ENCODE results near the gene C7orf33. TPM values are rescaled to one million over a fixed set of nuclear protein-coding genes. Genes with fewer than 3 reads are reported as not detected.

C7orf33 gene
- total RNA-seq, 1 experiment from 2014 or later = not detected

GRCh38 chr7:148662646-148663045, 72.1 kb downstream of the C7orf33 start:
- H3K27me3 ChIP-seq (ENCODE audit: insufficient read depth, low read length) = no peaks in the 10 kb centered on the region
- H3K23me2 ChIP-seq (ENCODE audit: insufficient read length, low read depth, low read length, poor library complexity, severe bottlenecking) = no peaks in the 10 kb centered on the region
- no peak overlapping the region for H3K4me3 Mint-ChIP-seq
- no peak overlapping the region for H2BK5ac ChIP-seq (ENCODE audit: insufficient read length, low read length)
- no peaks in the 10 kb centered on the region for H3K36me3 Mint-ChIP-seq (ENCODE audit: insufficient read depth in 1 of 3, low read depth in 3 of 3)
- no peaks in the 10 kb centered on the region for H3K9me3 Mint-ChIP-seq
- no peaks in the 10 kb centered on the region for H3K79me1 ChIP-seq (ENCODE audit: insufficient read depth, low read depth, low read length, poor library complexity, severe bottlenecking)
- H3K79me2 ChIP-seq (ENCODE audit: insufficient read depth, low read length) = no peaks in the 10 kb centered on the region
- no peak overlapping the region for H2AFZ ChIP-seq (ENCODE audit: low read length)
- H3K27ac ChIP-seq (ENCODE audit: insufficient read length, low read depth, low read length) = no peak overlapping the region
- TF ChIP-seq, protein P1, sequence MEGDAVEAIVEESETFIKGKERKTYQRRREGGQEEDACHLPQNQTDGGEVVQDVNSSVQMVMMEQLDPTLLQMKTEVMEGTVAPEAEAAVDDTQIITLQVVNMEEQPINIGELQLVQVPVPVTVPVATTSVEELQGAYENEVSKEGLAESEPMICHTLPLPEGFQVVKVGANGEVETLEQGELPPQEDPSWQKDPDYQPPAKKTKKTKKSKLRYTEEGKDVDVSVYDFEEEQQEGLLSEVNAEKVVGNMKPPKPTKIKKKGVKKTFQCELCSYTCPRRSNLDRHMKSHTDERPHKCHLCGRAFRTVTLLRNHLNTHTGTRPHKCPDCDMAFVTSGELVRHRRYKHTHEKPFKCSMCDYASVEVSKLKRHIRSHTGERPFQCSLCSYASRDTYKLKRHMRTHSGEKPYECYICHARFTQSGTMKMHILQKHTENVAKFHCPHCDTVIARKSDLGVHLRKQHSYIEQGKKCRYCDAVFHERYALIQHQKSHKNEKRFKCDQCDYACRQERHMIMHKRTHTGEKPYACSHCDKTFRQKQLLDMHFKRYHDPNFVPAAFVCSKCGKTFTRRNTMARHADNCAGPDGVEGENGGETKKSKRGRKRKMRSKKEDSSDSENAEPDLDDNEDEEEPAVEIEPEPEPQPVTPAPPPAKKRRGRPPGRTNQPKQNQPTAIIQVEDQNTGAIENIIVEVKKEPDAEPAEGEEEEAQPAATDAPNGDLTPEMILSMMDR (conservative IDR thresholded peaks at IDR 0.05) = no peak
- H2BK120ac ChIP-seq (ENCODE audit: low read depth, low read length, poor library complexity, severe bottlenecking) = no peak overlapping the region
- no peak overlapping the region for H3K18ac ChIP-seq (ENCODE audit: insufficient read length, low read depth, low read length)
- H2BK12ac ChIP-seq (ENCODE audit: insufficient read length, low read depth, low read length) = no peak overlapping the region
- no peak overlapping the region for H3K9ac ChIP-seq (ENCODE audit: extremely low read depth, insufficient read length, low read length)
- H3K9me3 ChIP-seq (ENCODE audit: control insufficient read depth, low read depth, low read length) = no peaks in the 10 kb centered on the region
- no peak for DNase-seq
- H2BK20ac ChIP-seq (ENCODE audit: low read depth, low read length, poor library complexity, severe bottlenecking) = no peak overlapping the region
- no peak overlapping the region for H2BK15ac ChIP-seq (ENCODE audit: low read depth, low read length)
- H3K4me1 Mint-ChIP-seq = peaks cover 0 to 2% of the 10 kb centered on the region in 2 experiments; a peak in 1 of 4 replicates
- no peaks in the 10 kb centered on the region for H4K20me1 ChIP-seq (ENCODE audit: control insufficient read depth, insufficient read depth, insufficient read length)
- H3K23ac ChIP-seq (ENCODE audit: insufficient read length, low read depth, low read length) = no peak overlapping the region
- H3K14ac ChIP-seq (ENCODE audit: insufficient read depth, low read length) = no peak overlapping the region
- no peak overlapping the region for H4K5ac ChIP-seq (ENCODE audit: insufficient read length, low read depth, low read length)
- no peak overlapping the region for H3K4ac ChIP-seq (ENCODE audit: low read depth, low read length)
- no peak overlapping the region for H4K91ac ChIP-seq (ENCODE audit: insufficient read length, low read depth, low read length)
- no peak overlapping the region for H3T11ph ChIP-seq (ENCODE audit: low read length)
- no peak overlapping the region for H3K27ac Mint-ChIP-seq
- H3K4me1 ChIP-seq (ENCODE audit: insufficient read depth, low read length) = no peaks in the 10 kb centered on the region
- H3K56ac ChIP-seq (ENCODE audit: insufficient read length, low read depth, low read length) = no peak overlapping the region
- WGBS (ENCODE audit: extremely low coverage, insufficient read length, low lambda C conversion rate) = no CpG with 5 or more reads among the region's 3 CpGs
- no peak overlapping the region for H3K4me2 ChIP-seq (ENCODE audit: insufficient read depth, insufficient read length, low read length)
- no peak overlapping the region for H2AK5ac ChIP-seq (ENCODE audit: insufficient read length, low read length)
- H4K8ac ChIP-seq (replicated peaks; ENCODE audit: insufficient read length, low read depth, low read length) = no peak overlapping the region
- H3K27me3 Mint-ChIP-seq (ENCODE audit: low read depth) = no peaks in the 10 kb centered on the region

Measured in H9 (cell line).